8988T (cell line): ENCODE measurements around the gene COPS7A.
A peak's percentile ranks its signal among the peaks of the same experiment; 100 is the strongest.
"Not testable (repeated sequence)": the region's sequence is repeated elsewhere in the genome, so short reads cannot be mapped to it uniquely, and the experiment has no call there.

ENCODE experiments used
- DNase-seq: peaks from one replicate; pipeline ENCODE4 v3.0.0; 2011

The COPS7A gene

GRCh38 chr12:6703631-6704030 lies 20.2 kb upstream of the COPS7A start:
- DNase-seq: no peak

GRCh38 chr12:6708351-6708750 lies 15.5 kb upstream of the COPS7A start:
- not testable (repeated sequence) for DNase-seq

- no peak for DNase-seq
These were observed 14.9 kb upstream of the COPS7A start for GRCh38 chr12:6708960-6709394.

GRCh38 chr12:6716031-6716873 lies 7.6 kb upstream of the COPS7A start:
- DNase-seq: not testable (repeated sequence)

DNA sequence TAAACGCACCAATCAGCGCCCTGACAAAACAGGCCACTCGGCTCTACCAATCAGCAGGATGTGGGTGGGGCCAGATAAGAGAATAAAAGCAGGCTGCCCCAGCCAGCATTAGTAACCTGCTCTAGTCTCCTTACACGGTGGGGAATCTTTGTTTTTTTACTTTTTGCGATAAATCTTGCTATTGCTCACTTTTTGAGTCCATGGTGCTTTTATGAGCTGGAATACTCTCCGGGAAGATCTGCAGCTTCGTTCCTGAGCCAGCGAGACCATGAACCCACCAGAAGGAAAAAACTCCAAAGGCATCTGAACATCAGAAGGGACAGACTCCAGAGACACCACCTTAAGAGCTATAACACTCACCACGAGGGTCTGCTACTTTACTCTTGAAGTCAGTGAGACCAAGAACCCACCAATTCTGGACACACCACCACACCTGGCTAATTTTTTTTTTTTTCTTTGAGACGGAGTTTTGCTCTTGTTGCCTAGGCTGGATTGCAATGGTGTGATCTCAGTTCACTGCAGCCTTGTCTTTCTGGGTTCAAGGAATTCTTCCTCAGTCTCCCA lies 6.9 kb upstream of the COPS7A start:
- no peak for DNase-seq

DNA sequence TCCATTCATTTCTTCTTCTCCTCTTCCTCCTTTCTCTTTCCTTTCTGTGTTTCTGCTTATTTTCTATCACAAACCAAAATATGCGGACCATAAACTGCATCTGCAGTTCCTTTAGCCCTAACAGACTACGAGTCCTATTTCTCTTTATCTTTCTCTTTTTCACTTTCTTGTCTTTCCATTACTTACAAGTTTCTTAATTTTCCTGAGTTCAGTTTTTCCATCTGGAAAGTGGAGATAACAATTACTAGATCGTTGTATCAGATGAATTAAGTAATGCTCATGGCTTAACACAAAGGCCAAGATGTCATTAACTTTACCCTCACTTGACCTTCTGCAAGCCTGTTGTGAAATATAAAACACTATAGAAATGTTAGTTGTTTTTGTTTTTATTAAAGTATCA lies 983 bp upstream of the COPS7A start:
- DNase-seq: no peak

- DNase-seq: no peak
These were observed 557 bp downstream of the COPS7A start for GRCh38 chr12:6724409-6724797.

GRCh38 chr12:6725350-6725749 lies 1.5 kb downstream of the COPS7A start:
- DNase-seq: no peak

GRCh38 chr12:6729186-6729585 lies 5.3 kb downstream of the COPS7A start:
- no peak for DNase-seq

- DNase-seq: no peak
These were observed 6.3 kb downstream of the COPS7A start for GRCh38 chr12:6730169-6730568.

DNA sequence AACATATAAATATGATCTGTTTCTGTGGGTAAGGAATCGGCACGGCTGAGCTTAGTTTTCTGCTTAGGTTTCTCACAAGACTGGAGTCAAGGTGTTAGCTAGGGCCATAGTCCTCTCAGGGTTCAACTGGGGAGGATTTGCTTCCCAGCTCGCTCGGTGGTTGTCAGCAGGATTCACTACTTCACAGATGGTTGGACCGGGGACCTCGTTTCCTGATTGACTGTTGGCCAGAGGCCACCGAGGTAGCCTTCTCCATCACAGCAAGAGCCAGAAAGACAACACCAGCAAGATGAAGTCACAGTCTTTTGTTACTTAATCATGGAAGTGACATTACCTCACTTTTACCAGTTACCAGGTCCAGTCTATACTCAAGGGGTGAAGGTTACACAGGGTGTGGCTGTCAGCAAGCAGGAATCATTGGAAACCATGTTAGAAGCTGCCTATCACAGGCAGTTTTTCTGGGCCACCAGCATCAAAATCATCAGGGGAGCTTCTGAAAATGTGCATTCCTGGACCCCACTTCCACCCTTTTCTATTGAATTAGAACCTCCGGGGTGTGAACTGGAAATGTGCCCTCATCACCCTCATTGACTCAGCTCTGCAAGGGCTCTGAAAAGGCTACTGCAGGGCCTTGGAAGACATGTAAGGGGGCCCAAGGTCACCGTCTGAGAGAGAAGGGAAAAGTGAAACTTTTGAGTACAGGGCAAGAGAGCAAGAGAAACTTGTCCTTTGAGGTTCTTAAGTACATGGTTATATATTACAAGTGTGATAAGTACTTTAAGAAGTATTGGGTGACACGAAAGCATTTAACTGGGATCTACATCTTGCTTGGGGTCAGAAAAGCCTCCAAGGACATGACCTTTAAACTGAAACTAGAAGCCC lies 10.9 kb downstream of the COPS7A start:
- DNase-seq: no peak

- DNase-seq: peak; percentile 35
These were observed 11.8 kb downstream of the COPS7A start for GRCh38 chr12:6735448-6736191.

- DNase-seq: no peak
These were observed 12.9 kb downstream of the COPS7A start for GRCh38 chr12:6736754-6737153.

- DNase-seq: not testable (repeated sequence)
These were observed 18.2 kb downstream of the COPS7A start for GRCh38 chr12:6742080-6742479.

- no peak for DNase-seq
These were observed 19.0 kb downstream of the COPS7A start for GRCh38 chr12:6742834-6743233.

DNA sequence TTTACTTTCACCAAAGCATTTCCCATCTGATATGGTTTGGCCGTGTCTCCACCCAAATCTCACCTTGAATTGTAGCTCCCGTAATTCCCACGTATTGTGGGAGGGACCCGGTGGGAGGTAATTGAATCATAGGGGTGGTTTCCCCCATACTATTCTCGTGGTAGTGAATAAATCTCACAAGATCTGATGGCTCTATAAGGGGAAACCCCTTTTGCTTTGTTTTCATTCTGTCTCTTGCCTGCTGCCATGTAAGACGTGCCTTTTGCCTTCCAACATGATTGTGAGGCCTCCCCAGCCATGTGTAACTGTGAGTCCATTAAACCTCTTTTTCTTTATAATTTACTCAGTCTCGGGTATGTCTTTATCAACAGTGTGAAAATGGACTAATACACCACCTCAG lies 19.5 kb downstream of the COPS7A start:
- DNase-seq: not testable (repeated sequence)

GRCh38 chr12:6745741-6746525 lies 22.1 kb downstream of the COPS7A start:
- DNase-seq: no peak

GRCh38 chr12:6747216-6747615 lies 23.4 kb downstream of the COPS7A start:
- no peak for DNase-seq

GRCh38 chr12:6748761-6749160 lies 24.9 kb downstream of the COPS7A start:
- DNase-seq: no peak

- no peak for DNase-seq
These were observed 26.7 kb downstream of the COPS7A start for GRCh38 chr12:6750506-6750905.

GRCh38 chr12:6751767-6752166 lies 27.9 kb downstream of the COPS7A start:
- no peak for DNase-seq
